HG02852 (cell line): ENCODE results near the gene ZNF883.

ENCODE experiments used
- ATAC-seq: cut with Tn5 transposase; IDR thresholded peaks from one replicate; pipeline ENCODE4 v1.9.1; 2021; ENCODE audit warnings: mild to moderate bottlenecking, moderate library complexity; ENCODE audit not compliant: unreplicated experiment

Gene ZNF883

DNA sequence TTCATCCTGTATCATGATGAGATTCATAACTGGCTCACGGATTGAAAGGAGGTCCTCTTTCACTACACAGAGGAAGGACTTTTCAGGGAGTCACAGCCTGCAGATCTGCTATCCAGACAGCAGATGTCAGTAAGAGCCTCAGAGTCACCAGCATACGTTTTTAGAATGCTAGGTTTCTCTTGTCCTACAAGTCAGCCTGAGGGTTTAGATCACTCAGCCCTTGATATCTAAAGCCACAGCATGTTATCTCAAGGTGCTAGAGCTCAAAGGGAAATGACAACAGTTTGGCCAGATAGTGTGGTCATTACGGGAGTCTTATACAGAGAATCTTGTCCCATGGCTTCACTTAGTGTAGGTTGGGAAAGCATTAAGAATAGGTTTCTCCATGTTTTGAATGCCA is 90.4 kb downstream of the ZNF883 start:
- ATAC-seq, result no peak

DNA sequence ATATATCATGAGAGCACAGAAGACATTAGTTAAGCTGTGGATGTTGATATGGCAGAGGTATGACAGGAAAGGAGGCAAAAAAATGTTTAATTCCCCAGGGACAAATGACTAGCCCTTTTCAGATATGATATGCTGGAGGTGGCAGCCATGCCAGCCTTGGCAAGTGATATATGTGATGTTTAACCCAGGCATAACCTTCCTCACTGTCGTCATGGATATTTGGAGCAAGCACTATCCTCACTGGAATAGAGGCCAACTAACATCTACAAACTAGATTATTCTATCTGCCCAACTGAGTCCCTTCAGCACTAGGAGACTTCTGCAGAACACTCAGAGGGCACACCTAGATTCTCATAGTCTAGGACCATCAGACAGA is 94.0 kb downstream of the ZNF883 start:
- ATAC-seq, result no peak

DNA sequence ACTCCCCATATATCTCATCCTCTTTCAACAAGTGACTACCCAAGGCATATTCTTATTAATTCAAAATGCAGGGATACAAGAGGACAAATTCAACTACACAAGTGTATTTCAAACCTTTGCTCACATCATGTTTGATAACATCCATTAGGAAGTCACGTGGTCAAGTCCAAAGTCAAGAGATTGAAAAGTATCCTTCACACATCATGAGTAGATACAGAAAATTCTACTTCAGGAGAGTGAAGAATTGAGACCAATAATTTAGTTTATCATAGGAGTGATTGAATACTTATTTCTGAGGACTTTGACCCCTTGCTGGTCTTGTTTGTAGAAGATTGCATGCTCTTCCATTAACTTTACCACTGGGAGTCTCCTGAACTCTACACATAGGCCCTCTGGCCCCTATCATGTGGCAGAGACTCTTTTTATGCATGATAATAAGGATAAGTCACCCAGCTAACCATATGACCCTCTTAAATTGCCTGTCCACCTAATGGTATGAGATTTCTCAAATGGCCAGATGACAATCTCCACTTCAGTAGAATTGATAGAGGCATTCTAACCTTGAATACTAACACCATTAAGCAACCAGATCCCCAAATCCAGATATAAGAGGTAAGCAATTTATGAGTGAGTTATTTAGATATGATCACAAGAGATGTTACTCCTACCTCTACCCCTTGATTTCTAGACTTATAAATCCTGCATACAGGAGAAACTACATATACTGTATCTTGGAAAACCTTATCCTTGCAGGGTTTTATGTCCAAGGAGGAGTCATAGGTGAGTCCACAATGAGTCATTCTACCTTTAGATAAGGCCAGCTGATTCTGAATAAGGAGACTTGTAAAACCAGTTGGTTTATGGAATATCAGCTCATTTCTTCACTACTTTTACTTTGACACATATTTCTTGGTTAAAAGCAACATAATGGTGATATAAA is 94.7 kb downstream of the ZNF883 start:
- ATAC-seq, result no peak

DNA sequence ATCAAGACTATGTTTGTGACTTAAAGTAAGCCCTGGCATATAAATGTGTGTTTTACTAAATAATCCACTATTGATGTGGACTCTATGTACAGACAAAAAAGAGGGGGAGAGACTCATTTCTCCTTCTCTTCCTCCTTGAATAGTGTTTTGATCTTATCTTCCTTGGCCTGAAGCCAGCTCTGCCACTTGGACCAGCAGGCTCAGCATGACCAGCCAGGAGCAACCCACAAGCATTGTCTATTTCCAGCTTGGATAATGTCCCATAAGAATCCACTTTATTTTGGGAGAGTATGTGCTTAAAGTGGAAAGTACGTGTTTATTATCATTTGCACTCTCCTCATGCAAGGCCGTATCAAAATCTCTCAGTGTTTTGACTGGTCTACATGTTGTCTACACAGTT is 97.5 kb downstream of the ZNF883 start:
- ATAC-seq, result no peak

DNA sequence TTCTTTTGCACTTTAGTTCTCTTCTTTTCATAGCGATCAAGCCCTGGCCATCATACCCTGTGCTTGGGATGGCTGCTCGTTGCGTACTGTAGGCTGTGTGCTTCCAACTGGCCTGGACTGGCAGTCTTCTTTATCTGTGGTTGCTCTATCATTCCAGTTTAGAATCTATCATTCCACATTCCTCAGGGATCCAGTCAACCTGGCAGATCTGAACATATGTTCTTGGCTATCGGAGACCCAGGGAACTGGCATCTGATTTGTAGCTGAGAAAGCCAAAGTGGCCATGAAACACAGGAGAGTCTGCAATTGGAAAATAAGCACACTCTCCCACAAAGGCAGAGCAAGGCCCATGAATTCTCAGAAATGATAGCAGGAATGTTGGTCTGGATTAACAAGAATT is 98.7 kb downstream of the ZNF883 start:
- no peak for ATAC-seq

DNA sequence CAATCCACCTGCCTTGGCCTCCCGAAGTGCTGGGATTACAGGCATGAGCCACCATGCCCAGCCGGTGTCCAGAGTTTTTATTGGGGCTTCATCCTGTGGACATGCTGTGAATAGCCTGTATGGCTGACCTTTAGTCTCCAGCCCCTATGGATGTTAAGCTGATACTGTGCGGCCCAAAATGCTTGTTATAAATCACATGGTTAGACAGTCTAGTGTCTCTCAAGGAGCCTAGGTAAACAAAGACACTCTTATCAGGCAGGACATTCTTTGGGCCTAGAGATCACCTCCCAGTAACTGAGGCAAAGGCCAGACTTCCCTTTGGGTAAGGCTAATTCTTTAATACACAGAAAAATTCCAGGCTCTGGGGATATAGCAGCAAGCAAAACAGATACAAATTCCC is 99.4 kb downstream of the ZNF883 start:
- no peak for ATAC-seq

DNA sequence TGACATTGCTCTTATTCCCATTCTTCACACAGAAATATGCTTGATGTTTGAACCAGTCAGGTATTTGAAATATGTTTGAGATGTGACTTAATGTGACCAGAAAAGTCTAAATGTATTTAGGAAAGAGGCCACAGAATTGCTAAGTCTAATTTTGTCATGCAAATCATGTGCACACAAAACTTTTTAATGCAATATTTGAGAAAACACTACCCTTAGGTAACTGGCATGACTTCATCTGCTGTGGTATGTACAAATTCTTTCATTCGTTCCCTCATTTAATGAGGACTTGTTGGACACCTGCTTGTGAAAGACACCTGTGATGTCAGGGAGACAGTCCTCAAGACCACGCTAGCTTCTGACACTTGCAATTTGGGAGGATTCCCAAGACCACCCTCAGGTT is 100.3 kb downstream of the ZNF883 start:
- ATAC-seq, result no peak
